Osteocyte (in vitro differentiated cells): ENCODE measurements around the gene GPLD1. TPM values are rescaled to one million over a fixed set of nuclear protein-coding genes. Genes with fewer than 3 reads are reported as not detected.

Source experiments
- DNase-seq: peaks from one replicate; pipeline ENCODE4 v3.0.0; 2021; ENCODE audit warnings: mixed read lengths; ENCODE audit not compliant: unreplicated experiment; ENCODE audit errors: extremely low spot score
- H3K27ac Mint-ChIP-seq: one replicate; pipeline ENCODE4 v1.8.0; 2021; ENCODE audit warnings: mild to moderate bottlenecking, mixed read lengths; ENCODE audit not compliant: unreplicated experiment
- H3K27me3 Mint-ChIP-seq: one replicate; pipeline ENCODE4 v1.8.0; 2021; ENCODE audit warnings: mixed read lengths; ENCODE audit not compliant: unreplicated experiment
- H3K36me3 Mint-ChIP-seq: one replicate; pipeline ENCODE4 v1.8.0; 2021; ENCODE audit warnings: mixed read lengths; ENCODE audit not compliant: unreplicated experiment
- H3K4me1 Mint-ChIP-seq: one replicate; pipeline ENCODE4 v1.8.0; 2021; ENCODE audit warnings: mixed read lengths; ENCODE audit not compliant: unreplicated experiment
- H3K4me3 Mint-ChIP-seq: one replicate; pipeline ENCODE4 v1.8.0; 2021; ENCODE audit warnings: mild to moderate bottlenecking, moderate library complexity, mixed read lengths; ENCODE audit not compliant: unreplicated experiment
- H3K9me3 Mint-ChIP-seq: one replicate; pipeline ENCODE4 v1.8.0; 2021; ENCODE audit warnings: mixed read lengths; ENCODE audit not compliant: unreplicated experiment
- CTCF ChIP-seq: fragments of 200-600 bp; sonication (generic); IDR thresholded peaks from 2 replicates; pipeline ENCODE4 v1.5.0; 2021; ENCODE audit warnings: antibody characterized with exemption, mild to moderate bottlenecking, moderate library complexity
- total RNA-seq: library from RNA; stranded (reverse); gene quantifications from 2 replicates; pipeline ENCODE4 v1.2.1, GENCODE V29; 2021

Gene GPLD1
- total RNA-seq, 1 donor from 2014 or later: 1.9 TPM

DNA sequence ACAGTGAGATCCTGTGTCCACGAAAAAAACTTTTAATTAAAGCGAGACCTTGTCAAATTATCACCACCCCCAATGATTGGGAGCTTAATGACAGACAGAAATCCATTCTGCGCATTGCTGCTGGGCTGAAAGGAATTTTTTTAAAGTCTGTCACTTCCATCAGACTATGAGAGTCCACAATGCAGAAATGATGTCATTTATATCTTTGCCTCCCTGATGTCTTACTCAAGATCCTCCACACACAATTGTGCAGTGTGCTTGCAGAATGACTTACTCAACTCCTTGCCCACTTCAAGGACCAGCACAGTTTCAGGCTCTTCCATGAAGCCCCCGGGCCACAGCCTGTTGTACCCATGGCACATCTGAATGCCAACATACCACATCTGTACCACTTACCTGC, 41.0 kb downstream of the GPLD1 start:
- Mint-ChIP-seq H3K4me1 (peaks cover 5% of the 10 kb centered on the region), H3K27me3 (no peaks in the 10 kb centered on the region), H3K9me3 (no peaks in the 10 kb centered on the region), H3K27ac (no peak overlapping the region), H3K4me3 (no peak overlapping the region), H3K36me3 (no peaks in the 10 kb centered on the region)
- DNase-seq: peak; percentile 48
- no peak for TF ChIP-seq CTCF

GRCh38 chr6:24446670-24447069, 42.7 kb downstream of the GPLD1 start:
- no peaks in the 10 kb centered on the region for H3K9me3 Mint-ChIP-seq
- H3K4me3 Mint-ChIP-seq: no peak overlapping the region
- no peaks in the 10 kb centered on the region for H3K27me3 Mint-ChIP-seq
- peaks cover 8% of the 10 kb centered on the region for H3K4me1 Mint-ChIP-seq
- H3K27ac Mint-ChIP-seq: no peak overlapping the region
- no peaks in the 10 kb centered on the region for H3K36me3 Mint-ChIP-seq
- TF ChIP-seq CTCF: no peak
- peak; percentile 62 for DNase-seq

- Mint-ChIP-seq H3K27ac (no peak overlapping the region), H3K4me3 (no peak overlapping the region), H3K36me3 (no peaks in the 10 kb centered on the region), H3K4me1 (peaks cover 8% of the 10 kb centered on the region), H3K27me3 (no peaks in the 10 kb centered on the region), H3K9me3 (no peaks in the 10 kb centered on the region)
- peak; percentile 42 for DNase-seq
- no peak for TF ChIP-seq CTCF
These were observed 43.7 kb downstream of the GPLD1 start for GRCh38 chr6:24445704-24446103.

- Mint-ChIP-seq H3K27me3 (no peaks in the 10 kb centered on the region), H3K27ac (no peak overlapping the region), H3K36me3 (no peaks in the 10 kb centered on the region), H3K4me1 (peaks cover 8% of the 10 kb centered on the region), H3K9me3 (no peaks in the 10 kb centered on the region), H3K4me3 (no peak overlapping the region)
- no peak for TF ChIP-seq CTCF
- peak; percentile 54 for DNase-seq
These were observed 44.8 kb downstream of the GPLD1 start for GRCh38 chr6:24444588-24444987.

DNA sequence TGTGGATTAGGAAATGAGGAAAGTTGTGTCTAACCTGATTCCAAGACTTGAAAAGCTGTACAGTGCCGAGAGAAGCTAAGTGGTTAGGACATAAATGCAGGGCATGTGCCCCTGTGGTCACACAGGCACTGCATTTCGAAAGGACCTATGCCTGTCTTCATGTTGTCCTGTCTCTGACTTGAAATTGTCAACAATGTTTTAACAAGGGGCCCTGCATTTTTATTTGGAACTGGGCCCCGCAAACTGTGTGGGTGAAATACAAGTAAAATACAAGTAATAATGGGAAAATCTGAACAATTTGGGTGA, 47.8 kb downstream of the GPLD1 start:
- Mint-ChIP-seq H3K9me3 (no peaks in the 10 kb centered on the region), H3K27me3 (no peaks in the 10 kb centered on the region), H3K4me3 (no peak overlapping the region), H3K36me3 (peaks cover 3% of the 10 kb centered on the region), H3K4me1 (peaks cover 8% of the 10 kb centered on the region), H3K27ac (no peak overlapping the region)
- DNase-seq: no peak
- no peak for TF ChIP-seq CTCF
